H1 (cell line): ENCODE measurements around the gene SCYL2. TPM values are rescaled to one million over a fixed set of nuclear protein-coding genes. Genes with fewer than 3 reads are reported as not detected.

Source experiments
- CTCF ChIA-PET: fragments of 300-600 bp; sonication (Branson Sonifier 250); formaldehyde crosslinking; loops from one replicate; lab custom pipeline; 2021; ENCODE audit not compliant: partially characterized antibody; lab: Charles Lee
- POLR2A ChIA-PET: fragments of 300-600 bp; sonication (Branson Sonifier 250); formaldehyde crosslinking; loops from one replicate; lab custom pipeline; 2021; ENCODE audit warnings: inconsistent platforms; ENCODE audit not compliant: partially characterized antibody; lab: Charles Lee
- DNase-seq, 2 experiments: peaks; one replicate each; pipeline versions ENCODE4 v3.0.0 to v3.0.0-alpha.2; 2010 to 2022; ENCODE audit warnings: low spot score in 2 of 2, low read depth in 1 of 2, mixed read lengths in 1 of 2
- FAIRE-seq: peaks from 2 replicates; lab custom pipeline; 2011; peaks lifted over from hg19 to GRCh38; lab: Jason Lieb, UNC
- H2AFZ ChIP-seq: 2 replicates; pipeline ENCODE4 v1.8.1; 2012; ENCODE audit warnings: low read length, inconsistent platforms
- H2AK5ac ChIP-seq: 2 replicates; pipeline ENCODE4 v1.6.1; 2013; ENCODE audit warnings: low read depth, low read length
- H2BK120ac ChIP-seq: replicated peaks from 2 replicates; pipeline ENCODE3; 2013; ENCODE audit warnings: low read depth, low read length, inconsistent platforms
- H2BK12ac ChIP-seq: 2 replicates; pipeline ENCODE4 v1.6.1; 2013; ENCODE audit warnings: low read depth, low read length
- H2BK15ac ChIP-seq: 2 replicates; pipeline ENCODE4 v1.6.1; 2013; ENCODE audit warnings: low read length
- H2BK20ac ChIP-seq: 2 replicates; pipeline ENCODE4 v1.6.1; 2013; ENCODE audit warnings: low read length
- H2BK5ac ChIP-seq: 2 replicates; pipeline ENCODE4 v1.6.1; 2013; ENCODE audit warnings: low read depth, low read length
- H3K14ac ChIP-seq: 2 replicates; pipeline ENCODE4 v1.6.1; 2013; ENCODE audit warnings: inconsistent platforms; ENCODE audit not compliant: insufficient read length
- H3K18ac ChIP-seq: 2 replicates; pipeline ENCODE4 v1.6.1; 2013; ENCODE audit warnings: low read length; ENCODE audit errors: extremely low read depth
- H3K23ac ChIP-seq: 2 replicates; pipeline ENCODE4 v1.6.1; 2013; ENCODE audit warnings: inconsistent platforms; ENCODE audit not compliant: insufficient read length
- H3K23me2 ChIP-seq: 2 replicates; pipeline ENCODE4 v1.6.1; 2013; ENCODE audit warnings: low read depth, low read length
- H3K27ac ChIP-seq: 2 replicates; pipeline ENCODE4 v1.6.1; 2011; ENCODE audit warnings: low read depth, low read length, inconsistent platforms
- H3K27me3 ChIP-seq, 4 experiments: replicated peaks in 1 of 4; 1 replicate in 1 of 4; 2 replicates in 3 of 4; pipeline versions ENCODE4 v1.6.1 to v1.8.1; 2011 to 2013; ENCODE audit warnings: low read length in 3 of 4, mild to moderate bottlenecking in 3 of 4, inconsistent platforms in 2 of 4, mixed read lengths in 2 of 4, moderate library complexity in 1 of 4; ENCODE audit not compliant: control insufficient read depth in 3 of 4, insufficient read depth in 3 of 4; ENCODE audit errors: extremely low read depth in 1 of 4
- H3K36me3 ChIP-seq, 4 experiments: 2 replicates each; pipeline versions ENCODE4 v1.6.1 to v1.8.1; 2011 to 2013; ENCODE audit warnings: mild to moderate bottlenecking in 4 of 4, low read length in 3 of 4, moderate library complexity in 2 of 4, control low read depth in 1 of 4, inconsistent platforms in 1 of 4; ENCODE audit not compliant: insufficient read depth in 4 of 4, control insufficient read depth in 2 of 4
- H3K4ac ChIP-seq: replicated peaks from 2 replicates; pipeline ENCODE3; 2013; ENCODE audit warnings: low read length, low read depth, mixed read lengths, inconsistent platforms; ENCODE audit not compliant: insufficient read length
- H3K4me1 ChIP-seq, 4 experiments: replicated peaks in 1 of 4; 1 replicate in 1 of 4; 2 replicates in 3 of 4; pipeline versions ENCODE4 v1.6.1 to v1.8.1; 2011 to 2013; ENCODE audit warnings: low read length in 3 of 4, inconsistent platforms in 2 of 4, mixed read lengths in 1 of 4; ENCODE audit not compliant: insufficient read depth in 4 of 4, control insufficient read depth in 3 of 4
- H3K4me2 ChIP-seq, 2 experiments: 2 replicates each; pipeline versions ENCODE4 v1.6.1 to v1.8.1; 2011 to 2013; ENCODE audit warnings: low read depth in 2 of 2, low read length in 2 of 2, control low read depth in 1 of 2, inconsistent platforms in 1 of 2, mild to moderate bottlenecking in 1 of 2; ENCODE audit not compliant: insufficient read depth in 1 of 2
- H3K4me3 ChIP-seq, 4 experiments: fragments of 200-600, 300-600 bp in 1 of 4; sonication (generic), shearing (Covaris generic), sonication (Bioruptor Twin) in 1 of 4; 2 replicates each; pipeline versions ENCODE4 v1.5.1 to v1.8.1; 2011 to 2016; ENCODE audit warnings: low read length in 4 of 4, low read depth in 3 of 4, control low read depth in 2 of 4, inconsistent platforms in 2 of 4, mild to moderate bottlenecking in 2 of 4, mixed read lengths in 1 of 4, moderate library complexity in 1 of 4; ENCODE audit not compliant: insufficient read depth in 2 of 4; ENCODE audit errors: extremely low read depth in 1 of 4
- H3K56ac ChIP-seq: replicated peaks from 2 replicates; pipeline ENCODE3; 2013; ENCODE audit warnings: low read depth, mild to moderate bottlenecking, mixed read lengths, low read length, inconsistent platforms; ENCODE audit not compliant: insufficient read length
- H3K79me1 ChIP-seq: 2 replicates; pipeline ENCODE4 v1.6.1; 2013; ENCODE audit warnings: low read depth, low read length, control low read depth
- H3K79me2 ChIP-seq, 2 experiments: 2 replicates each; pipeline versions ENCODE4 v1.6.1 to v1.8.1; 2012 to 2013; ENCODE audit warnings: low read length in 2 of 2, mild to moderate bottlenecking in 2 of 2, inconsistent platforms in 1 of 2; ENCODE audit not compliant: insufficient read depth in 2 of 2, control insufficient read depth in 1 of 2
- H3K9ac ChIP-seq, 4 experiments: replicated peaks in 1 of 4; 1 replicate in 1 of 4; 2 replicates in 3 of 4; pipeline versions ENCODE4 v1.6.1 to v1.8.1; 2011 to 2013; ENCODE audit warnings: low read depth in 3 of 4, low read length in 3 of 4, control low read depth in 2 of 4, mild to moderate bottlenecking in 2 of 4, moderate library complexity in 2 of 4, inconsistent platforms in 1 of 4; ENCODE audit errors: extremely low read depth in 1 of 4
- H3K9me3 ChIP-seq, 2 experiments: 2 replicates each; pipeline versions ENCODE4 v1.6.1 to v1.8.1; 2012 to 2013; ENCODE audit warnings: mild to moderate bottlenecking in 2 of 2, moderate library complexity in 2 of 2, control low read depth in 1 of 2, inconsistent platforms in 1 of 2, low read depth in 1 of 2, low read length in 1 of 2, mixed read lengths in 1 of 2; ENCODE audit not compliant: insufficient read depth in 2 of 2
- H4K20me1 ChIP-seq, 2 experiments: replicated peaks in 1 of 2; 2 replicates each; pipeline versions ENCODE3 to v1.8.1; 2011 to 2013; ENCODE audit warnings: inconsistent platforms in 2 of 2, low read length in 2 of 2, mild to moderate bottlenecking in 1 of 2; ENCODE audit not compliant: insufficient read depth in 2 of 2, control insufficient read depth in 1 of 2
- H4K5ac ChIP-seq: 2 replicates; pipeline ENCODE4 v1.6.1; 2013; ENCODE audit warnings: low read length, low read depth, mixed read lengths, inconsistent platforms; ENCODE audit not compliant: insufficient read length
- H4K8ac ChIP-seq: 2 replicates; pipeline ENCODE4 v1.8.0; 2013; ENCODE audit warnings: mild to moderate bottlenecking, moderate library complexity, low read length, inconsistent platforms; ENCODE audit not compliant: insufficient read depth; ENCODE audit errors: extremely low read depth
- H4K91ac ChIP-seq: replicated peaks from 2 replicates; pipeline ENCODE3; 2013; ENCODE audit warnings: low read length, mixed read lengths, inconsistent platforms; ENCODE audit not compliant: insufficient read length
- CHD1 ChIP-seq: IDR thresholded peaks from 2 replicates; pipeline ENCODE4 v1.6.1; 2012; ENCODE audit warnings: low read depth, low read length, improper control_type of control experiment
- CHD2 ChIP-seq: IDR thresholded peaks from 2 replicates; pipeline ENCODE4 v1.6.1; 2012; ENCODE audit warnings: low read length, improper control_type of control experiment
- FOSL1 ChIP-seq: IDR thresholded peaks from 2 replicates; pipeline ENCODE4 v1.6.1; 2011; ENCODE audit warnings: mild to moderate bottlenecking, low read depth, low read length, moderate library complexity; ENCODE audit not compliant: insufficient read depth
- HDAC2 ChIP-seq, 2 experiments: fragments of 300-600 bp in 1 of 2; sonication (generic) in 1 of 2; IDR thresholded peaks; 2 replicates each; pipeline ENCODE4 v1.6.1; 2011 to 2012; ENCODE audit warnings: low read depth in 2 of 2, low read length in 2 of 2, mild to moderate bottlenecking in 2 of 2, moderate library complexity in 2 of 2, borderline replicate concordance in 1 of 2, inconsistent platforms in 1 of 2
- POLR2AphosphoS5 ChIP-seq: IDR thresholded peaks from 2 replicates; pipeline ENCODE4 v1.6.1; 2011; ENCODE audit warnings: low read depth, low read length
- POU5F1 ChIP-seq: IDR thresholded peaks from 2 replicates; pipeline ENCODE4 v1.6.1; 2011; ENCODE audit warnings: low read depth, mild to moderate bottlenecking, low read length, moderate library complexity
- SIX5 ChIP-seq: IDR thresholded peaks from 2 replicates; pipeline ENCODE4 v1.6.1; 2011; ENCODE audit warnings: mild to moderate bottlenecking, low read depth, low read length
- SUZ12 ChIP-seq: fragments of 200-600 bp; sonication (generic); IDR thresholded peaks from 2 replicates; pipeline ENCODE4 v1.6.1; 2012; ENCODE audit warnings: mild to moderate bottlenecking, inconsistent platforms, low read length, moderate library complexity, mixed read lengths
- ZNF274 ChIP-seq: IDR thresholded peaks from 2 replicates; pipeline ENCODE4 v1.7.0; 2012; ENCODE audit warnings: low read length, borderline replicate concordance; ENCODE audit errors: extremely low read depth
- polyA plus RNA-seq, 7 experiments: library from polyadenylated mRNA; depleted of rRNA in 3 of 7; stranded (reverse) in 5 of 7; unstranded in 2 of 7; fragments of >200 nt in 5 of 7; fragments of 200-250 nt in 2 of 7; gene quantifications; 1 replicate in 5 of 7; 2 replicates in 1 of 7; 4 replicates in 1 of 7; pipeline versions ENCODE4 v1.2.1 to v1.2.3, GENCODE V29; 2011 to 2013; ENCODE audit warnings: missing spikeins in 2 of 7, mixed read lengths in 2 of 7
- total RNA-seq: library from RNA; stranded (reverse); fragmentation: NEBNext Ultra II Directional; extraction: Animal tissue kit (Norgen Biotek cat#: 25700); gene quantifications from 2 replicates; pipeline ENCODE4 v1.2.1, GENCODE V29; 2021

The SCYL2 gene
- total and polyA plus RNA-seq, 2 of the 8 experiments (the other 6 are each of a cell fraction or from before 2014, with no cell fraction given), result 8.9 to 48.7 TPM

GRCh38 chr12:100326208-100326607, 59.2 kb downstream of the SCYL2 start:
- Histone ChIP-seq H4K5ac (peak overlapping the region; percentile 33), H2BK12ac (no peak overlapping the region), H3K23ac (no peak overlapping the region), H2BK15ac (no peak overlapping the region), H3K27ac (no peak overlapping the region), H3K4me1 (peaks cover 0 to 4% (median 0%) of the 10 kb centered on the region in 4 experiments; a peak in 1 of 7 replicates), H3K36me3 (peaks cover 3 to 21% (median 10%) of the 10 kb centered on the region in 4 experiments; a peak in 3 of 8 replicates), H2BK5ac (no peak overlapping the region), H3K9me3 (no peaks in the 10 kb centered on the region), H4K20me1 (no peaks in the 10 kb centered on the region), H4K91ac (no peak overlapping the region), H4K8ac (no peak overlapping the region), H3K56ac (no peak overlapping the region), H2BK120ac (no peak overlapping the region), H2AK5ac (no peak overlapping the region), H3K79me2 (no peaks in the 10 kb centered on the region), H3K9ac (no peak overlapping the region), H3K4me3 (no peak overlapping the region), H3K79me1 (no peaks in the 10 kb centered on the region), H3K4me2 (no peak overlapping the region; a peak in 1 of 4 replicates), H3K4ac (no peak overlapping the region), H3K27me3 (no peaks in the 10 kb centered on the region), H3K18ac (no peak overlapping the region), H2BK20ac (no peak overlapping the region), H3K14ac (no peak overlapping the region), H3K23me2 (no peaks in the 10 kb centered on the region), H2AFZ (no peak overlapping the region)
- TF ChIP-seq HDAC2 (IDR thresholded peaks at IDR 0.05; ENCODE audit: borderline replicate concordance in 1 of 2, low read depth in 2 of 2, low read length in 2 of 2), result no peak
- no peak for TF ChIP-seq ZNF274
- TF ChIP-seq CHD1, result no peak
- no peak for TF ChIP-seq POLR2AphosphoS5
- TF ChIP-seq FOSL1, result no peak
- TF ChIP-seq SUZ12, result no peak
- TF ChIP-seq POU5F1, result no peak
- no peak for TF ChIP-seq CHD2
- no peak for TF ChIP-seq SIX5
- DNase-seq (no peak), FAIRE-seq (no peak)
- ChIA-PET POLR2A (no interaction called here), CTCF (interaction anchor here (1.2 kb wide), 1 partner anchor 10 kb away, joined by 5 read pairs; no protein-coding TSS in a partner anchor)
